Measurements from ENCODE around the gene LSAMP.
"Not testable (repeated sequence)": the region's sequence is repeated elsewhere in the genome, so short reads cannot be mapped to it uniquely, and the experiment has no call there.

Gene LSAMP

GRCh38 chr3:115761927-115762305 is 683.4 kb downstream of the LSAMP start:
- H3K4me3 ChIP-seq (ENCODE audit: low read length), result no peak overlapping the region
- no peaks in the 10 kb centered on the region for H3K4me1 ChIP-seq (ENCODE audit: control insufficient read depth, insufficient read depth, low read length)
- no peak for DNase-seq (ENCODE audit: low read depth, low spot score)

GRCh38 chr3:115760716-115761115 is 684.6 kb downstream of the LSAMP start:
- Histone ChIP-seq H3K36me3 (ENCODE audit: control insufficient read depth, insufficient read depth, low read length) (no peaks in the 10 kb centered on the region), H3K27me3 (ENCODE audit: control insufficient read depth, insufficient read depth, low read length) (no peaks in the 10 kb centered on the region), H3K4me3 (ENCODE audit: low read length) (no peak overlapping the region), H3K27ac (ENCODE audit: low read length) (no peak overlapping the region), H3K9me3 (ENCODE audit: control insufficient read depth, insufficient read depth, low read length) (no peaks in the 10 kb centered on the region), H3K4me1 (ENCODE audit: control insufficient read depth, insufficient read depth, low read length) (no peaks in the 10 kb centered on the region)
- no CpG with 5 or more reads among the region's 3 CpGs for WGBS (ENCODE audit: insufficient coverage, insufficient read length)
- no peak for DNase-seq (ENCODE audit: low read depth, low spot score)

More at GRCh38 chr3:115761927-115762305, 683.4 kb downstream of the LSAMP start:
- Histone ChIP-seq H3K27ac (ENCODE audit: low read length) (no peak overlapping the region), H3K27me3 (ENCODE audit: control insufficient read depth, insufficient read depth, low read length) (no peaks in the 10 kb centered on the region), H3K9me3 (ENCODE audit: control insufficient read depth, insufficient read depth, low read length) (no peaks in the 10 kb centered on the region), H3K36me3 (ENCODE audit: control insufficient read depth, insufficient read depth, low read length) (no peaks in the 10 kb centered on the region)

GRCh38 chr3:115758076-115758763 is 687.1 kb downstream of the LSAMP start:
- no peaks in the 10 kb centered on the region for H3K27me3 ChIP-seq (ENCODE audit: control insufficient read depth, insufficient read depth, low read length)
- no peak for DNase-seq (ENCODE audit: low read depth, low spot score)
- no peak overlapping the region for H3K4me3 ChIP-seq (ENCODE audit: low read length)
- H3K4me1 ChIP-seq (ENCODE audit: control insufficient read depth, insufficient read depth, low read length), result no peaks in the 10 kb centered on the region
- H3K27ac ChIP-seq (ENCODE audit: low read length), result no peak overlapping the region
- no peaks in the 10 kb centered on the region for H3K9me3 ChIP-seq (ENCODE audit: control insufficient read depth, insufficient read depth, low read length)
- 100% methylated on average over 1 of the region's 1 CpG for WGBS (ENCODE audit: insufficient coverage, insufficient read length)
- H3K36me3 ChIP-seq (ENCODE audit: control insufficient read depth, insufficient read depth, low read length), result no peaks in the 10 kb centered on the region

- not testable (repeated sequence) for H3K36me3 ChIP-seq (ENCODE audit: control insufficient read depth, insufficient read depth, low read length); DNase-seq (ENCODE audit: low read depth, low spot score); H3K4me1 ChIP-seq (ENCODE audit: control insufficient read depth, insufficient read depth, low read length); H3K27me3 ChIP-seq (ENCODE audit: control insufficient read depth, insufficient read depth, low read length); H3K27ac ChIP-seq (ENCODE audit: low read length); H3K9me3 ChIP-seq (ENCODE audit: control insufficient read depth, insufficient read depth, low read length); H3K4me3 ChIP-seq (ENCODE audit: low read length)
- no CpG with 5 or more reads among the region's 1 CpG for WGBS (ENCODE audit: insufficient coverage, insufficient read length)
These were observed 692.3 kb downstream of the LSAMP start for GRCh38 chr3:115752978-115753377.

Measured in iPS DF 6.9 (cell line).